Uterus (tissue), 4 donors: Measurements from ENCODE around the gene QSOX1. TPM values are rescaled to one million over a fixed set of nuclear protein-coding genes. Genes with fewer than 3 reads are reported as not detected.

Experiments used
- DNase-seq, 2 donors: peaks; one replicate each; pipeline ENCODE4 v3.0.0-alpha.2; 2019 to 2020
- H3K27ac ChIP-seq, 2 donors: fragments of 200-600 bp; sonication (generic); 1 replicate in 1 of 2; 2 replicates in 1 of 2; pipeline ENCODE4 v1.5.1; 2016 to 2018
- H3K27me3 ChIP-seq, 2 donors: fragments of 200-600 bp; sonication (generic); one replicate each; pipeline ENCODE4 v1.5.1; 2018 to 2019; ENCODE audit warnings: control low read depth in 1 of 2
- H3K36me3 ChIP-seq, 2 donors: fragments of 200-600 bp; sonication (generic); one replicate each; pipeline ENCODE4 v1.5.1; 2019; ENCODE audit warnings: control low read depth in 1 of 2
- H3K4me1 ChIP-seq, 2 donors: fragments of 200-600 bp; sonication (generic); one replicate each; pipeline ENCODE4 v1.5.1; 2018 to 2019; ENCODE audit warnings: control low read depth in 1 of 2
- H3K4me3 ChIP-seq, 2 donors: fragments of 200-600 bp; sonication (generic); 1 replicate in 1 of 2; 2 replicates in 1 of 2; pipeline ENCODE4 v1.5.1; 2018 to 2019; ENCODE audit warnings: mild to moderate bottlenecking in 1 of 2
- H3K9me3 ChIP-seq, 2 donors: fragments of 200-600 bp; sonication (generic); one replicate each; pipeline ENCODE4 v1.5.1; 2019; ENCODE audit warnings: control low read depth in 1 of 2
- POLR2A ChIP-seq, 2 donors: fragments of 450-650 bp; IDR thresholded peaks; one replicate each; pipeline ENCODE4 v1.6.1; 2016; ENCODE audit warnings: antibody characterized with exemption in 2 of 2, mild to moderate bottlenecking in 1 of 2, moderate library complexity in 1 of 2
- intact Hi-C: fragments of 100-400 bp; cut with DNase I; formaldehyde crosslinking; loops from one replicate; pipeline ENCODE4 v1.15.1; 2023; ENCODE audit warnings: low total_unique reads
- total RNA-seq, 4 donors: library from RNA; depleted of rRNA in 3 of 4; stranded (reverse); fragments of >200 nt in 3 of 4; gene quantifications; one replicate each; pipeline versions ENCODE4 v1.1.0 to v1.2.4, GENCODE V29; 2014 to 2023
- TF ChIP-seq, protein P1 (sequence below), 4 experiments: fragments of 200-600 bp in 2 of 4; fragments of 450-650 bp in 2 of 4; sonication (generic) in 2 of 4; IDR thresholded peaks; one replicate each; pipeline ENCODE4 v1.5.1; 2016 to 2019; ENCODE audit warnings: antibody characterized with exemption in 4 of 4, mild to moderate bottlenecking in 2 of 4, moderate library complexity in 1 of 4
- donor health status: DM: yes; HTN: yes; CAD: no.

QSOX1 gene
- total RNA-seq, 4 donors from 2014 or later = 18.2 to 96.8 (median 57.7) TPM

DNA sequence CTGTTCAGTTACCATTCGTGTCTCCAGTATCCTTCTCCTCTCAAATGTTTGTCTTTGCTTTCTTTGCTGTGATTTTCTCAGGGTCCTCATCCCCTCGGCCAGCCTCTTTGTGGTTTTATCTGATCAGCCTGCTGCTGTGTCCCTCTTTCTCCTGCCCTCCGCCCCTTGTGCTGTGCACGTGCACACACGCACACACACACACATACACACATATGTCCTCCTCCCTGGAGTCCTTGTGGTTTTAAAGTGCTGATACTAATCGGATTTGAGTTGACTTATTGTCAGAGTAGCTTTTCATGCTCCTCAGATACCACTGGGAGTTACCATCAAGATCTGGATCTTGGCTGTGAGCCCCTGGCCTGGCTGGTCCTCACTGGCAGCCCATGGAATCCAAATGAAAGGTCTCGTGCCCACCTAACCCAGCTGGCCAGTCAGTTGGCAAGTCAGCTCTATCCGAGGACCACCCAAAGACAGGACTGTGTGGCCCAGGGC lies 34.1 kb downstream of the QSOX1 start:
- intact Hi-C loops = no loop called here
- H3K9me3 ChIP-seq = no peaks in the 10 kb centered on the region
- H3K27me3 ChIP-seq = no peaks in the 10 kb centered on the region
- H3K27ac ChIP-seq = no peak overlapping the region
- H3K4me3 ChIP-seq = no peak overlapping the region
- H3K36me3 ChIP-seq = no peaks in the 10 kb centered on the region
- TF ChIP-seq POLR2A (IDR thresholded peaks at IDR 0.05) = no peak
- TF ChIP-seq, protein P1, sequence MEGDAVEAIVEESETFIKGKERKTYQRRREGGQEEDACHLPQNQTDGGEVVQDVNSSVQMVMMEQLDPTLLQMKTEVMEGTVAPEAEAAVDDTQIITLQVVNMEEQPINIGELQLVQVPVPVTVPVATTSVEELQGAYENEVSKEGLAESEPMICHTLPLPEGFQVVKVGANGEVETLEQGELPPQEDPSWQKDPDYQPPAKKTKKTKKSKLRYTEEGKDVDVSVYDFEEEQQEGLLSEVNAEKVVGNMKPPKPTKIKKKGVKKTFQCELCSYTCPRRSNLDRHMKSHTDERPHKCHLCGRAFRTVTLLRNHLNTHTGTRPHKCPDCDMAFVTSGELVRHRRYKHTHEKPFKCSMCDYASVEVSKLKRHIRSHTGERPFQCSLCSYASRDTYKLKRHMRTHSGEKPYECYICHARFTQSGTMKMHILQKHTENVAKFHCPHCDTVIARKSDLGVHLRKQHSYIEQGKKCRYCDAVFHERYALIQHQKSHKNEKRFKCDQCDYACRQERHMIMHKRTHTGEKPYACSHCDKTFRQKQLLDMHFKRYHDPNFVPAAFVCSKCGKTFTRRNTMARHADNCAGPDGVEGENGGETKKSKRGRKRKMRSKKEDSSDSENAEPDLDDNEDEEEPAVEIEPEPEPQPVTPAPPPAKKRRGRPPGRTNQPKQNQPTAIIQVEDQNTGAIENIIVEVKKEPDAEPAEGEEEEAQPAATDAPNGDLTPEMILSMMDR (IDR thresholded peaks at IDR 0.05) = no peak
- DNase-seq = no peak
- no peaks in the 10 kb centered on the region for H3K4me1 ChIP-seq

DNA sequence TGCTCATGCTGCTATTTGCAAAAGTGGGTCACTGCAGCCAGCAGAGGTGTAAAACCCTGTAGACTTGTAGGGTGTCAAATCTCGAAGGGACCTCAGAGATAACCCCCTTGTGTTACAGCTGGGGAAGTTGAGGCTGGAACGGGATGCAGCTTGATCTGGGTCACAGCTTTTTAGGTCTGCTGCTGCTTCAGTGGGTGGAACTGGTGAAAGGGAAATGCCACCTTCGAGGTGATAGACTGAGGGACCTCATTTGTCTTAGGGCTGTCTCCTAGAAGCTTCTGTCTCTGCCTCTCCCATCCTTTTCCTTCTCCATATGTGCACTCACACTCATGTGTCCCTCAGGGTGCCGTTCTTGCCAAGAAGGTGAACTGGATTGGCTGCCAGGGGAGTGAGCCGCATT lies 35.4 kb downstream of the QSOX1 start:
- H3K9me3 ChIP-seq = no peaks in the 10 kb centered on the region
- no peak overlapping the region for H3K27ac ChIP-seq
- no peaks in the 10 kb centered on the region for H3K27me3 ChIP-seq
- intact Hi-C loops = no loop called here
- no peaks in the 10 kb centered on the region for H3K36me3 ChIP-seq
- no peak for TF ChIP-seq POLR2A (IDR thresholded peaks at IDR 0.05)
- TF ChIP-seq, protein P1 (IDR thresholded peaks at IDR 0.05) = no peak
- no peak for DNase-seq
- no peaks in the 10 kb centered on the region for H3K4me1 ChIP-seq
- H3K4me3 ChIP-seq = no peak overlapping the region

DNA sequence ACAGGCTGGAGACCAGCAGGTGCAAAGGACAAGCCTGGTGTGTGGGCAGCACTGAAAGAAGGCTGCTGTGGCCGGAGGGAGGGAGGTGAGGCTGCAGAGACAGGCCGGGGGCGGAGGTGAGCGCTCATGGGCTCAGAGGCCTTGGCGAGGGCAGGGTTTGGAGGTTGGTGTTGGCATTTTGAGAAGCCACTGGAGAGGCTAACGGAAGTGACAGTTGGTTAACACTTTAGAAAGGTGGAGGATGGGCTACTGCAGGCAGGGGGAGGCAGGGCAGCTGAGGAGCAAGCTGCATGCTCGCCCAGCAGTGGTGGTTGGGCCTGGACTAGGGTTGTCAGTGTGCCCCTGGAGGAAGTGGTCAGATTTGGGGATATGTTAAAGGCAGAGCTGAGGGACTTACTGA lies 37.5 kb downstream of the QSOX1 start:
- no peak for DNase-seq
- intact Hi-C loops = no loop called here
- no peaks in the 10 kb centered on the region for H3K36me3 ChIP-seq

DNA sequence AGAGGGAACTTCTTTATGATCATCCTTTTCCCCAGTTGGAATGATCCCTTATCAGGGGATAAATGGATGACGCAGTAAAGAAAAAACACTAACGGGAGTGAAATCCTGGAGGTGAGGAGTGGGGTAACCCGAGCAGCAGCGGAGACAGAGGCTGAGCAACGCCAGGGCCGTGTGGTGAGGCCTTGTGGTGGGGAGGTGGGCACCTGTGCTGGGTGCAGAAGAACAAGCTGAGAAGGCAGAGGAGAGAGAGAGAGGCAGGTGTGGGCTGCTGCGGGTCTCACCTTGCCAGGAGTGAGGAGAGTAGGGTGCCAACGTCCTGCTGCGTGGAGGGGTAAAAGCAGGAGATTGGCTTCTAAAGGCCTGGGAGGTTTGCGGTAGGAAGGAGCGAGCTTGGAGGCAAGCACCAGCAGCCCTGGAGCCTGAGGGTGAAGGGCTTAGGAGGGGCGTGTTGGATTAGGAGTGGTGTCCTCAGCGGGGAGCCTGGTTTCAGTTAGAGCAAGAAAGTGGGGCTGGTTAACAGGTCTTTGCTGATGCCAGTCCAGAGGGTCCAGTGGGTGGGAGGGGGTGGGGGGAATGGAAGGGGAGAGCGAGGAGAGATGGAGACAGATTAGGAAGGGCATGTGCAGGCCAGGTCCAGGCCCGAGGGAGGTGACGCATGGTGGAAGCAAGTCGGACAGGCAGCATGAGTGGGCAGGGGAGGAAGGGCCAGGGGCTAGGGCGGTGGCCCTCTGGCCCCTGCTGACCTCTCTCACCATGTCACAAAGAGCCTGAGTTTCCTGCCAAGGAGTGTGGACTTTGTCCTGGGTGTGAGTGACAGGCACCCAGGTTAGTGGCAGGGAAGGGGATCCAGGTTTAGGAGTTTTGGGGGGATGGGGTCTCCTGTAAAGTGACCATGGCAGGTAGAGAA lies 38.7 kb downstream of the QSOX1 start:
- DNase-seq = no peak
- intact Hi-C loops = no loop called here
- Histone ChIP-seq H3K4me3 (no peak overlapping the region), H3K27me3 (no peaks in the 10 kb centered on the region), H3K4me1 (no peaks in the 10 kb centered on the region), H3K27ac (no peak overlapping the region), H3K36me3 (no peaks in the 10 kb centered on the region), H3K9me3 (no peaks in the 10 kb centered on the region)
- no peak for TF ChIP-seq POLR2A (IDR thresholded peaks at IDR 0.05)
- TF ChIP-seq, protein P1 (IDR thresholded peaks at IDR 0.05) = no peak

More for the DNA sequence above, 37.5 kb downstream of the QSOX1 start:
- no peaks in the 10 kb centered on the region for H3K9me3 ChIP-seq
- H3K4me3 ChIP-seq = no peak overlapping the region
- H3K4me1 ChIP-seq = no peaks in the 10 kb centered on the region
- no peak for TF ChIP-seq POLR2A (IDR thresholded peaks at IDR 0.05)
- TF ChIP-seq, protein P1 (IDR thresholded peaks at IDR 0.05) = no peak
- H3K27me3 ChIP-seq = no peaks in the 10 kb centered on the region
- H3K27ac ChIP-seq = no peak overlapping the region

DNA sequence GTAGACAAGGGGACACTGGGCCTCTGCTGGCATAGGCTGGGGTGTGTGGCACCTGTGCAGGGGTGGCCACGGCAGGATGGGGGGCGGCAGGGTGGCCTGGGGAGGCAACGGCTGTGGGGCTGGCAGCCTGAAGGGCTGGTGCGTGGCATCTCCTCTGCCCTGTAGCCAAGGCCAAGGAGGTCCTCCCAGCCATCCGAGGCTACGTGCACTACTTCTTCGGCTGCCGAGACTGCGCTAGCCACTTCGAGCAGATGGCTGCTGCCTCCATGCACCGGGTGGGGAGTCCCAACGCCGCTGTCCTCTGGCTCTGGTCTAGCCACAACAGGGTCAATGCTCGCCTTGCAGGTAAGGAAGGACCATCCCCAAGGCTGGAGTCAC lies 39.4 kb downstream of the QSOX1 start:
- Histone ChIP-seq H3K27me3 (no peaks in the 10 kb centered on the region), H3K4me3 (no peak overlapping the region), H3K9me3 (no peaks in the 10 kb centered on the region), H3K4me1 (no peaks in the 10 kb centered on the region), H3K36me3 (no peaks in the 10 kb centered on the region), H3K27ac (no peak overlapping the region)
- no peak for TF ChIP-seq POLR2A (IDR thresholded peaks at IDR 0.05)
- TF ChIP-seq, protein P1 (IDR thresholded peaks at IDR 0.05) = no peak
- intact Hi-C loops = no loop called here
- DNase-seq = no peak
